Lower lobe of right lung (tissue), 2 donors: ENCODE data around the gene EIF3F. TPM values are rescaled to one million over a fixed set of nuclear protein-coding genes. Genes with fewer than 3 reads are reported as not detected.
"Not testable (repeated sequence)": the region's sequence is repeated elsewhere in the genome, so short reads cannot be mapped to it uniquely, and the experiment has no call there.

ENCODE experiments used
- ATAC-seq, 2 donors: fragments of 200-7000 bp; cut with Tn5 transposase; one replicate each; pipeline ENCODE4 v1.9.1; 2020 to 2022; ENCODE audit warnings: mild to moderate bottlenecking in 2 of 2, moderate library complexity in 2 of 2
- DNase-seq: peaks from one replicate; pipeline ENCODE4 v3.0.0-alpha.2; 2020
- H3K27ac ChIP-seq: fragments of 200-600 bp; one replicate; pipeline ENCODE4 v1.8.0; 2022
- H3K27me3 ChIP-seq: fragments of 200-600 bp; one replicate; pipeline ENCODE4 v1.8.0; 2022; ENCODE audit warnings: low read depth
- H3K36me3 ChIP-seq: fragments of 200-600 bp; one replicate; pipeline ENCODE4 v1.8.0; 2022; ENCODE audit warnings: mild to moderate bottlenecking
- H3K4me1 ChIP-seq: fragments of 200-600 bp; one replicate; pipeline ENCODE4 v1.8.0; 2022
- H3K4me3 ChIP-seq: fragments of 200-600 bp; one replicate; pipeline ENCODE4 v1.8.0; 2022; ENCODE audit warnings: mild to moderate bottlenecking
- H3K9me3 ChIP-seq: fragments of 200-600 bp; one replicate; pipeline ENCODE4 v1.8.0; 2022
- CTCF ChIP-seq: fragments of 200-600 bp; IDR thresholded peaks from one replicate; pipeline ENCODE4 v1.8.0; 2022; ENCODE audit warnings: antibody characterized with exemption, mild to moderate bottlenecking
- intact Hi-C: fragments of 100-400 bp; cut with DNase I; formaldehyde crosslinking; loops from one replicate; pipeline ENCODE4 v1.11.0; 2022
- total RNA-seq: library from RNA; stranded (reverse); fragmentation: NEBNext Ultra II Directional; extraction: Animal tissue kit (Norgen Biotek cat#: 25700); gene quantifications from one replicate; pipeline ENCODE4 v1.2.1, GENCODE V29; 2021
- donor health status: DM: no; HTN: yes; CAD: no; lungs with severe emphysema.

Gene EIF3F
- total RNA-seq, 1 donor from 2014 or later, result 201 TPM

GRCh38 chr11:7977232-7977917 lies 9.8 kb upstream of the EIF3F start:
- TF ChIP-seq CTCF, result no peak
- ATAC-seq (no peak), DNase-seq (no peak)
- Histone ChIP-seq H3K27me3 (no peaks in the 10 kb centered on the region), H3K27ac (no peak overlapping the region), H3K4me1 (no peaks in the 10 kb centered on the region), H3K4me3 (no peak overlapping the region), H3K36me3 (no peaks in the 10 kb centered on the region), H3K9me3 (no peaks in the 10 kb centered on the region)
- intact Hi-C loops, result no loop called here

- no peak for TF ChIP-seq CTCF
- ATAC-seq (no peak), DNase-seq (no peak)
- intact Hi-C loops, result no loop called here
- Histone ChIP-seq H3K9me3 (no peaks in the 10 kb centered on the region), H3K4me3 (no peak overlapping the region), H3K4me1 (peaks cover 9% of the 10 kb centered on the region), H3K27ac (no peak overlapping the region), H3K27me3 (no peaks in the 10 kb centered on the region), H3K36me3 (no peaks in the 10 kb centered on the region)
Measured at GRCh38 chr11:7981619-7982157, 5.4 kb upstream of the EIF3F start.

- no peaks in the 10 kb centered on the region for H3K9me3 ChIP-seq
- peaks cover 10% of the 10 kb centered on the region for H3K4me1 ChIP-seq
- H3K36me3 ChIP-seq, result no peaks in the 10 kb centered on the region
- intact Hi-C loops, result no loop called here
- no peaks in the 10 kb centered on the region for H3K27me3 ChIP-seq
- DNase-seq (no peak), ATAC-seq (no peak)
- no peak overlapping the region for H3K4me3 ChIP-seq
- no peak for TF ChIP-seq CTCF
- no peak overlapping the region for H3K27ac ChIP-seq
Measured at GRCh38 chr11:7982582-7983119, 4.5 kb upstream of the EIF3F start.

- Histone ChIP-seq H3K27ac (no peak overlapping the region), H3K9me3 (no peaks in the 10 kb centered on the region), H3K36me3 (peaks cover 6% of the 10 kb centered on the region), H3K4me3 (no peak overlapping the region), H3K27me3 (no peaks in the 10 kb centered on the region), H3K4me1 (peaks cover 23% of the 10 kb centered on the region)
- no peak for TF ChIP-seq CTCF
- intact Hi-C loops, result no loop called here
- no peak for DNase-seq
- ATAC-seq, result no peak
Measured at GRCh38 chr11:7983832-7984590, 3.1 kb upstream of the EIF3F start.

- H3K9me3 ChIP-seq, H3K27me3 ChIP-seq, DNase-seq: not testable (repeated sequence)
- peak overlapping the region; percentile 84 for H3K4me3 ChIP-seq
- peak overlapping the region; percentile 82 for H3K27ac ChIP-seq
- H3K4me1 ChIP-seq, result peaks cover 33% of the 10 kb centered on the region
- peak; percentile 24 to 56 for ATAC-seq
- H3K36me3 ChIP-seq, result peaks cover 36% of the 10 kb centered on the region
- intact Hi-C loops, result loop anchor here (5.0 kb wide), 1 partner anchor 95 kb away; no protein-coding TSS in a partner anchor
Measured at GRCh38 chr11:7987560-7987883, 385 bp downstream of the EIF3F start.
